ENCODE results near the gene PPP1CC.

PPP1CC gene

DNA sequence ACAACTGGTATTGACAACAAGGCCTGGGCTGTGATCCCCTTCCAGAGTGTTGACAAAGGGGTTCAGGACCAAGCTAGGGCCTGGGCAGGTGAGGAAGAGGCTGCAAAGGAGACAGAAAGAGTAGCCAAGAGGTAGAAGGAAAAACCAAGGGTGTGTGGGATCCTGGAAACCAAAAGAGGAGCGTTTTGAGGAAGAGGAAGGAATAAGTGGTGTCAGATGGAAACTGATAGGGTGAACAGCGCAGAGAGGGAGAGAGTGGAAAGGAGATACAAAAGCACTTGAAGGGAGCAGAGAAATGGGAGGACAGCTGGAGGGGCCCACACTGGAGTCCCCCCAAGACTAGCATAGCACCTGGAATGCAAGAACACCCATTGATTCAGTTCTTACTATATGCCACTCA lies 45.5 kb downstream of the PPP1CC start:
- peak overlapping the region in 1 of 2 donors; percentile 3 for H3K4me3 Mint-ChIP-seq
- H3K36me3 Mint-ChIP-seq, result peaks cover 5 to 6% of the 10 kb centered on the region in 2 donors
- H3K27me3 Mint-ChIP-seq, result no peaks in the 10 kb centered on the region
- DNase-seq (no peak), ATAC-seq (replicated peaks) (no peak)
- no peaks in the 10 kb centered on the region for H3K9me3 Mint-ChIP-seq
- H3K27ac Mint-ChIP-seq, result peak overlapping the region; percentile 47
- peaks cover 44 to 67% of the 10 kb centered on the region in 2 donors for H3K4me1 Mint-ChIP-seq

DNA sequence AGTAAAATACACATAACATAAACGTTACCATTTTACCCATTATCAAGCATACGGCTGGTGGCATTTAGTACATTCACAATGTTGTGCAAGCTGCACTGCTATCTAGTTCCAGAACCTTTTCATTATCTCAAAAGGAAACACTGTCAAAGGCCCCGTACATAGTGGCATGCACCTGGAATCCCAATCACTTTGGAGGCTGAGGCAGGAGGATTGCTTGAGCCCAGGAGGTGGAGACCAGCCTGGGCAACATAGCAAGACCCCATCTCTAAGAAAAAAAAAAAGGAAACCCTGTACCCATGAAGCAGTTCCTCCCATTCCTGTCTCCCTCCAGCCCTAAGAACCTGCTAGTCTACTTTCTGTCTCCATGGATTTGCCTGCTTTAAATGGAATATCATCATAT lies 46.4 kb downstream of the PPP1CC start:
- peaks cover 6 to 10% of the 10 kb centered on the region in 2 donors for H3K36me3 Mint-ChIP-seq
- H3K27me3 Mint-ChIP-seq, result no peaks in the 10 kb centered on the region
- DNase-seq, result no peak
- H3K27ac Mint-ChIP-seq, result peak overlapping the region; percentile 47
- ATAC-seq (replicated peaks), result no peak
- peaks cover 53 to 77% of the 10 kb centered on the region in 2 donors for H3K4me1 Mint-ChIP-seq
- no peak overlapping the region for H3K4me3 Mint-ChIP-seq
- no peaks in the 10 kb centered on the region for H3K9me3 Mint-ChIP-seq

DNA sequence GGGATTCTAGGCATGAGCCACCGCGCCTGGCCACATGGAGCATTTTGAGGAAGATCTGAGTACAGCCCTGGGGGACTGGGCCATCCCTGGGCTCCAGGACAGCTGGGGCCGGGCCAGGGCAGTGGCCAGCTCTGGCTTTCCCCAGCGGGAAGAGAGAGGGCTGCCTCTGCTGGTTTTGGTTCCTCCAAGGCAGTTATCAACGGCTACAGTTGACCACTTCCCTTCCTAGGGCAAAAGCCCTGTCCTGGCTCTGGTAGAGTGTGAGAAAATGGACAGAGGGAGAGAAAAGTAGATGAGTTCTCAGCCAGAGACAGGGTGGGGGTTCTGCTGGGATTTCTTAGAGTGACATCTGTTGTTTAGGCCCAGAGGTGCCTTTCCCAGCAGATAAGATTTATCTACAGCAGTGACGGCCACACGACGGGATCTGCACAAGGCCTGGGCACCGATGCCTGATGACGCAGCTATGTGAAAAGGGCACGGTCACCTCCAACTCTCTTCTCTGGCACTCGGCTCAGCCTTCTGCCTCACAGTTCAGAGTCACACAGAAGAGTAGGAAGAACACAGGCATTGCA lies 48.3 kb downstream of the PPP1CC start:
- peak overlapping the region; percentile 63 for H3K27ac Mint-ChIP-seq
- H3K9me3 Mint-ChIP-seq, result no peaks in the 10 kb centered on the region
- ATAC-seq (replicated peaks), result no peak
- H3K4me3 Mint-ChIP-seq, result peak overlapping the region in 1 of 2 donors; percentile 32
- no peaks in the 10 kb centered on the region for H3K27me3 Mint-ChIP-seq
- peaks cover 9 to 16% of the 10 kb centered on the region in 2 donors for H3K36me3 Mint-ChIP-seq
- peaks cover 58 to 86% of the 10 kb centered on the region in 2 donors for H3K4me1 Mint-ChIP-seq
- no peak for DNase-seq

DNA sequence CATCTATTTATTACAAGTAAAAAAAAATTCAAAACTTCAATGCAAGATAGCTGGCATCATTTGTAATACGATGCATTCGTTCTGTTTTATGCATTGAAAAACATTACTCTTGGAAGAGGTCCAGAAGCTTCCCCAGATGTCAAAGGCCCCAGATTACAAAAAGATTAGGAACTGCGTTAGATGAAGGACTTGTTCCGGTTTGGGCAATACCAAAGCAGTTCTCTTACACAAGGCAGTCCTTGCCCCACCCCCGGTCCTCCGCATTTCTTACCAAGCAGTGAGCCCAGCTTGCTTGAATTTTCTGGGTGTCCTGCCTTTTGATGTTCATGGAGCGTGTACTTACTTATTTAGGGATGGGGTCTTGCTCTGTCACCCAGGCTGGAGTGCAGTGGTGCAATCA lies 49.0 kb downstream of the PPP1CC start:
- no peak for ATAC-seq (replicated peaks)
- DNase-seq, result no peak
- Mint-ChIP-seq H3K4me1 (peaks cover 59 to 82% of the 10 kb centered on the region in 2 donors), H3K36me3 (peaks cover 11 to 19% of the 10 kb centered on the region in 2 donors), H3K9me3 (no peaks in the 10 kb centered on the region), H3K27me3 (no peaks in the 10 kb centered on the region), H3K4me3 (peak overlapping the region in 1 of 2 donors; percentile 26), H3K27ac (peak overlapping the region; percentile 63)

DNA sequence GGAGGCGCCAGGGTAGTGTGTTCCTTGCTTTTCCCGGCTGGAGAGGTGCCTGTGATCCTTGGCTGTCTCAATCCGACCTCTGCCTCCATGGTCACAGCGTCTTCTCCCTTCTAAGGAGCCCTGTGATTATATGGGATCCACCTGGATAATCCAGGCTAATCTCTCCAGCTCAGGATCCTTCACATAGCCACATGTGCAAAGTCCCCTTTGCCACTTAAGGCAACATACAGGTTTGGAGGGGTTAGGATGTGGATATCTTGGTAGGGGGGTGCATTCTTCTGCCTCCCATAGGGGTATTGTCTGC lies 52.6 kb downstream of the PPP1CC start:
- Mint-ChIP-seq H3K27ac (peak overlapping the region; percentile 99), H3K4me3 (peak overlapping the region; percentile 95 to 100), H3K9me3 (no peaks in the 10 kb centered on the region), H3K27me3 (no peaks in the 10 kb centered on the region), H3K36me3 (peaks cover 40 to 50% of the 10 kb centered on the region in 2 donors), H3K4me1 (peaks cover 52 to 74% of the 10 kb centered on the region in 2 donors)
- no peak for ATAC-seq (replicated peaks)
- no peak for DNase-seq

DNA sequence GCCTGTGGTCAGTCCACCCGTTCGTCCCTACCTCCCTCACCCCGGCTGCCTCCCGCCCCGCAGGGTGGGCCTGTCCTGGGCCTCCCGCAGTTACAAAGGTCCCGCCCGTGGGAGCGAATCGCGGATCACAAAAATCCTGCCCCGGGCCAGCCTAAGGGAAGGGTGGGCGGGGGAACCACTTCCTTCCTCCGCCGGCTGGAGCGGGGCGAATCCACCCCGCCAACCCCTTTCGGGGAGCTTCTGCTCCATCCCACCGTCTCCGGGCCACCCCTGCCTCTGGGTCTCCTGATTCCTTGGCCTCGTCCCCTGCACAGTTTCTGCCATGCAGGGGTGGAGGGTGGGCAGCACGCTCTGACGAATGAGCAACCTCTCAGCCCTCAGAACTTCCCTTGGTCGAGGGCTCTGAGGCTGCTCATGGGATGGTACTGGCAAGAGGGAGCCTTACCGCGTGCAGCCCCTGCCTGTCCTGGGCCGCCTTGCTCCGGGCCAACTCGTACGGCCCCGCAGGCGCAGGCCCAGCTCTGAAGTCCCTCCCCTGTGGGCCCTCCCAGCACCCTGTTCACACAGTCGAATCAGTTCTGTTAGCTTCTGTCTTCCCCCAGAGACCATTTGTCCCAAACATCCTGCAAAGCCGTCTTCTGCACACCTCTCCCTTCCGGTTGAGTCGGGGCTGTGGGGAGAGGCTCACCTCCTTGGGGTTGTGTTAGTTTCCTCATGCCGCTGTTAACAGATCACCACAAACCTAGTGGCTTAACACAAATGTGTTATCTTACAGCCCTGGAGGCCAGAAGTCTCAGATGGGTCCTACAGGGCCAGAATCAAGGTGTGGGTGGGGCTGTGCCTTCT lies 53.2 kb downstream of the PPP1CC start:
- Mint-ChIP-seq H3K4me3 (peak overlapping the region; percentile 95 to 100), H3K27ac (peak overlapping the region; percentile 99), H3K9me3 (no peaks in the 10 kb centered on the region), H3K36me3 (peaks cover 46 to 56% of the 10 kb centered on the region in 2 donors), H3K27me3 (no peaks in the 10 kb centered on the region), H3K4me1 (peaks cover 50 to 75% of the 10 kb centered on the region in 2 donors)
- peak; percentile 78 to 80 for ATAC-seq (replicated peaks)
- DNase-seq, result peak; percentile 74

DNA sequence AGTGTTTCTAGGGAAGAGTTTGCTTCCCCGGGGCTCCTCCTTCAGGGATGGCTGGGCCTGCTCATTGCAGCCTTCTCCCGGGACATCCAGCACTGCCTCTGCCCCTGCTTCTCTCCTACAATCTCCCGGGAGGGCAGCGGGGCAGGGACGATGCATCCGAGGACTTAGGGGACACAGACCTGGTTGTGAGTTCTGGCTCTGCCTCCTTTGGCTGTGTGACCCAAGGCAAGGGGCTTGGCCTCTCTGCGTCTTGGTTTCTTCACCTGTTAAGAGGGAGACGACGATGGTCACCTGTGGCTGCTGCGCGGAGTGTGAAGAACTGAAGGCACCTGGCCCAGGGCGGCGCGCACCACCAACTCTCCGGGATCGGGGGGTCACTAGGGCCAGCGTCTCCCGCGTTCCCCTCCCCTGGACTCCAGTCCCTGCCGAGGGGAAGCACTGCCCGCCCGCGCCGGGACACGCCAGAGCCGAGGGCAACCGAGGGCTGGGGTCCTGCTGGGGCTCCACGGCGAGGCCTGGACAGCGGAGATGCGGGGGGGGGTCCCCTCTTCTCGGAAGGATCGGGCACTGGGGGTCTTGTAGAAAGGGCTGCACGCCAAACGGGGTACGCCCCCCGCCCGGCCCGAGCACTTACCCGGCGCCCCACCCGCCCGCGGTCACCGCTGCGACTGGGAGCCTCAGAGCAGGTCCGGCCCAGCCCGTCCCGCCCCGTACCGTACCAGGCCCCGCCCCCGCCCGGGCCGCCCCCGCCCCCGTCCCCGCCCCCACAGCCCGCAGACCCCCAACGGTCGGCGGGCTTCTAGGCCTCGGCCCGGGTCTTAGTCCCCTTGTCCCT lies 54.0 kb downstream of the PPP1CC start, which contains the start of gene HVCN1:
TSS of gene HVCN1 (minus strand) at position 670 of the 835 bp plus-strand sequence. CDS start 5,870 bp downstream, outside the sequence.
- Mint-ChIP-seq H3K36me3 (peaks cover 52 to 64% of the 10 kb centered on the region in 2 donors), H3K4me3 (peak within 1 kb of the TSS; percentile 95 to 100), H3K4me1 (peaks cover 47 to 75% of the 10 kb centered on the region in 2 donors), H3K27me3 (no peaks in the 10 kb centered on the region), H3K9me3 (no peaks in the 10 kb centered on the region), H3K27ac (peak within 1 kb of the TSS; percentile 99)
- DNase-seq (no peak), ATAC-seq (replicated peaks) (peak; percentile 52 to 64)

DNA sequence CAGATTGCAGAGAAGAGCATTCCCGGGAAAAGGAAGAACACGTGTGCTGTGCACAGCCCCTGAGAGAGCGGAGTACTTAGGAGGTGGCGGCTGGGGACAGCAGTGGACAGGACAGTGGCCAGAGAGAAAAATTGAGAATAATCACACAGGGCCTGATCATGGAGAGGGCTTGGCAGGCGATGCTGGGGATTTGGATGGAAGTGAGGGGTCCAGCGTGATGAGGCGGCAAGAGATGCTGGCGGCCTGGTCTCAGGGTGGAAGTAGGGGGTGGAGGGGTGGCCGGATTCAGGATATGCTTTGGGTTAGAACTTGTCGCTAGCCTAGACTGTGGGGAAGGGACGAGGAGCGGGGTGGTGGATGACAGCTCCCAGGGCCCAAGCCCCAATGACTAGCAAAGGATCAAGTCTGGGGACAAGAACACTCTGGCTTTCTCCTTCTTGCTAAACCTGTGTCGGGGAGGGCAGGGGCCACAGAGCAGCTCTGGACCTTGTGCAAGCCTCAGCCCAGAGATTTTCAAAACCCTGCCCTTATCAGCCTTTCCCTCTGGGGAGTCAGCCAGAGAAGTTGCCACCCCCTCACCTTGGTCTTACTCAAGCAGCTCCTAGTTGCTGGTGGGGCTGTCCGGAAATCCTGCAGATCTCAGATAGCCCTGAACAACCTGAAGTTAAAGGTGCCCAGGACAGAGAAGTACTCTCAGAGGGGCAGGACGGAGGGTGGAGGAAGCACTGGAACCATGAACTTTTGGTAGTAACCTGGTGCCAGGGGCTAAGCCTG lies 55.1 kb downstream of the PPP1CC start:
- ATAC-seq (replicated peaks) (peak; percentile 23 to 32), DNase-seq (peak; percentile 42)
- H3K27me3 Mint-ChIP-seq, result no peaks in the 10 kb centered on the region
- H3K9me3 Mint-ChIP-seq, result no peaks in the 10 kb centered on the region
- peak overlapping the region; percentile 90 to 95 for H3K4me3 Mint-ChIP-seq
- H3K27ac Mint-ChIP-seq, result peak overlapping the region; percentile 89
- H3K4me1 Mint-ChIP-seq, result peaks cover 44 to 79% of the 10 kb centered on the region in 2 donors
- peaks cover 59 to 73% of the 10 kb centered on the region in 2 donors for H3K36me3 Mint-ChIP-seq

DNA sequence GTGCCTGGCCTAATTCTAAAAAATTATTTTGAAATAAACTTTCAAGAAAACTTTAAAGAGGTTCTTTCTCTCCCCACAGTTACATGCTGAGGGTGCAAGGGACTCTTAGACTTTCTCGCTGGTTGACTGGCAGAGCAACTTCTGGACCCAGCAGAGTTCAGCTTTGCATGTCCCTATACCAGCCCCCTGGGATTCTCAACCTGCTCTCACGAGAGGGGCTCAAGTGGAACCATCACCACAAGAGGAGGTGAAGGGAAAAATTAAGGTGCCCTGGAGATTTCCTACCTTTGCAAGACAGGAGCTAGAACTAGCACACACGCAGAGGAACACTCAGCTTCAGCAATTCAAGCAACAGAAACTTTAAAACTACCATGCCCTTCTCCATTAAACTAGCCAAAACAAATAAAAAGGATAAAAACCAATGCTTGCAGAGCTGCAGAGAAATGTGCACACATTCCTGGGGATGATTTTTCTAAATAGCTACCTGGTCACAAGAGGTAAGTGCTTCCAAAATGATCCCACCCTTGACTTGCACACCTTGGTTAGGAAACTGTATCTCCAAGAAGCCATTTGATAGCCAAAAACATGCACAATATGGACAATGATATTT lies 56.3 kb downstream of the PPP1CC start:
- H3K27ac Mint-ChIP-seq, result peak overlapping the region; percentile 89
- no peaks in the 10 kb centered on the region for H3K27me3 Mint-ChIP-seq
- no peaks in the 10 kb centered on the region for H3K9me3 Mint-ChIP-seq
- DNase-seq, result no peak
- ATAC-seq (replicated peaks), result peak in 1 of 2 donors; percentile 8
- peak overlapping the region; percentile 90 to 95 for H3K4me3 Mint-ChIP-seq
- peaks cover 68 to 79% of the 10 kb centered on the region in 2 donors for H3K36me3 Mint-ChIP-seq
- peaks cover 42 to 80% of the 10 kb centered on the region in 2 donors for H3K4me1 Mint-ChIP-seq

DNA sequence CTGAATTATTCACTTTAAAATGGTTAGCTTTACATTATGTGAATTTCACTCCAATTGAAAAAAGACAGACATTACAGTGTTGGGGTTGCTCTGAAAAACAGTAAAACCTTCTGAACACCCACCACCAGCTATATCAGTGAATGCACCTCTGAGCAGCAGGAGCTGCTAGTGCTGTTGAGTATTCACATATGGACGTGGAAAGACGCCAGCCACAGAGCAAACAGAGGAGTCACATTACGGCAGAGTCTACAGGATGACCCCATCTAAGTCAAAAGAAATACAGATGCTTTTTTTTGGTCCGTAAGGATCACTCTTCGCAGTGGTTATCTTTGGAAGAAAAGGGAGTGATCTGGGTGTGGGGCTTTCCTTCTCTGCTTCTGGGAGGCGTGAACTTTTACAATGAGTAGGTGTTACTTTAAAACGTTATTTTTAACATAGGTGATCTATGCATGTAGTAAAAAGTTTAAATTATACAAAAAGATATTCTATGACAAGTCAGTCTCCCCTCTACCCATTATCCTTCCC lies 58.3 kb downstream of the PPP1CC start:
- peaks cover 43 to 77% of the 10 kb centered on the region in 2 donors for H3K4me1 Mint-ChIP-seq
- H3K27ac Mint-ChIP-seq, result peak overlapping the region; percentile 92
- H3K27me3 Mint-ChIP-seq, result no peaks in the 10 kb centered on the region
- no peak for ATAC-seq (replicated peaks)
- H3K4me3 Mint-ChIP-seq, result peak overlapping the region; percentile 90 to 95
- peaks cover 78 to 87% of the 10 kb centered on the region in 2 donors for H3K36me3 Mint-ChIP-seq
- DNase-seq, result no peak
- no peaks in the 10 kb centered on the region for H3K9me3 Mint-ChIP-seq

DNA sequence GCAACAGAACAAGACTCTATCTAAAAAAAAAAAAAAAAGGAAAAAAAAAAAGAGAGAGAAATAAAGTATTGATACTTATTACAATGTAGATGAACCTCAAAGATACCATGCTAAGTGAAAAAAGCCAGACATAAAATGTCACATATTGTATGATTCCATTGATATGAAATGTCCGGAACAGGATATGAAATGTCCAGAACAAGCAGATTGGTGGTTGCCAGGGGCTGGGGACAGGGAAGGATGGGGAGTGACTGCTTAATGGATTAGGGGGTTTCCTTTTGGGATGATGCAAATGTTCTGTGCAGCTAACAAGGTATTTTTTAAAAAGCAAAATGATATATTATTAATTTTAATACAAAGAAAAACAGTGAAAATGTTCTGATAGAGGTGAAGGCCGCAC lies 58.8 kb downstream of the PPP1CC start:
- DNase-seq, result no peak
- H3K9me3 Mint-ChIP-seq, result no peaks in the 10 kb centered on the region
- H3K27me3 Mint-ChIP-seq, result no peaks in the 10 kb centered on the region
- no peak for ATAC-seq (replicated peaks)
- peaks cover 47 to 81% of the 10 kb centered on the region in 2 donors for H3K4me1 Mint-ChIP-seq
- H3K36me3 Mint-ChIP-seq, result peaks cover 78 to 88% of the 10 kb centered on the region in 2 donors
- peak overlapping the region; percentile 90 to 95 for H3K4me3 Mint-ChIP-seq
- H3K27ac Mint-ChIP-seq, result peak overlapping the region; percentile 85

DNA sequence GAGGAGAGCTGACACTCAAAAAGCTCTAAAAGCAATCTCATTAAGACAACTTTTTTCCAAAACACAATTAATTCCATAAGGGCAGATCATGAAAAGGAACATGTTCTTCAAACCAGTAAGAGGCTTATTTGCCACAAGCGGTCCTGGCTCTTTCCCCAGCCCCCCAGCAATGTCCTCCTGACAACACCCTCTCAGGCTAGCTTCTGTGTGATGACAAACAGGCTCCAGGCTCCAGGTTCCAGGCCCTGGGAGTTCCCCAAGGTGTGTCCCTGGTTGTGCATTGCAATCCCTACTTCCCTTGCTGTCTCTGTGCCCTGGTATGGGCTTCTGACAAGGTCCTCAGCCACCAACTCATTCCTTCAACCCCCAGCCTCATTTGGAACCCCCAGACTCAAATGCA lies 62.7 kb downstream of the PPP1CC start:
- H3K9me3 Mint-ChIP-seq, result no peaks in the 10 kb centered on the region

DNA sequence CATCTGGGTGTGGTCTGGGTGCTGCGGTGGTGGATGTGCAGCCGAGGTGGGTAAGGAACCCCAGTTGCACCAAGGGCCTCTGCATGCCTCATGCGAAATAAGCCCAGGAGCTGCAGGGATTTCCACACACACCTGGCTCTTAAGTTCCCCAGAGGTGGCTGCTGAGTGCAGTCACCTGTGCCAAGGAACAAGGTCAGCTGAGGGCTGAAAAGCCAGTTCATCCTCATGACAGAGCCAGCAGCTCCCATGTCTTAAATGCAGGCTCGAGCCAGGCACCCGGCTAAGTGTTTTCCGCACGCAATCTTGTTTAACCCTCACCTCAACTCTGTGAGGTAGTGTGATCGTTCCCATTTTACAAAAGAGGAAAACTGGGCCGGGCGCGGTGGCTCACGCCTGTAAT lies 63.5 kb downstream of the PPP1CC start:
- H3K4me1 Mint-ChIP-seq, result peaks cover 58 to 94% of the 10 kb centered on the region in 2 donors
- peaks cover 65 to 76% of the 10 kb centered on the region in 2 donors for H3K36me3 Mint-ChIP-seq
- DNase-seq, result no peak
- peaks cover 2 to 6% of the 10 kb centered on the region in 2 donors for H3K9me3 Mint-ChIP-seq
- no peaks in the 10 kb centered on the region for H3K27me3 Mint-ChIP-seq
- ATAC-seq (replicated peaks), result no peak
- peak overlapping the region; percentile 95 for H3K27ac Mint-ChIP-seq
- H3K4me3 Mint-ChIP-seq, result peak overlapping the region in 1 of 2 donors; percentile 60

More for the DNA sequence above, 62.7 kb downstream of the PPP1CC start:
- Mint-ChIP-seq H3K36me3 (peaks cover 66 to 76% of the 10 kb centered on the region in 2 donors), H3K4me1 (peaks cover 57 to 94% of the 10 kb centered on the region in 2 donors), H3K4me3 (peak overlapping the region; percentile 65 to 73), H3K27ac (peak overlapping the region; percentile 95), H3K27me3 (no peaks in the 10 kb centered on the region)
- ATAC-seq (replicated peaks), result no peak
- DNase-seq, result no peak
